Measurements from ENCODE around the gene ZC3HAV1.

GRCh38 chr7:139059905-139060304 is 49.6 kb downstream of the ZC3HAV1 start:
- TF ChIP-seq POLR2A (IDR thresholded peaks at IDR 0.05; ENCODE audit: extremely low read depth, insufficient read length) (no peak), MYC (IDR thresholded peaks at IDR 0.05; ENCODE audit: low read depth, low read length) (no peak)
- TF ChIP-seq, protein P1, sequence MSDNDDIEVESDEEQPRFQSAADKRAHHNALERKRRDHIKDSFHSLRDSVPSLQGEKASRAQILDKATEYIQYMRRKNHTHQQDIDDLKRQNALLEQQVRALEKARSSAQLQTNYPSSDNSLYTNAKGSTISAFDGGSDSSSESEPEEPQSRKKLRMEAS (IDR thresholded peaks at IDR 0.05; ENCODE audit: low read depth, low read length), result no peak
- TF ChIP-seq, protein P2, sequence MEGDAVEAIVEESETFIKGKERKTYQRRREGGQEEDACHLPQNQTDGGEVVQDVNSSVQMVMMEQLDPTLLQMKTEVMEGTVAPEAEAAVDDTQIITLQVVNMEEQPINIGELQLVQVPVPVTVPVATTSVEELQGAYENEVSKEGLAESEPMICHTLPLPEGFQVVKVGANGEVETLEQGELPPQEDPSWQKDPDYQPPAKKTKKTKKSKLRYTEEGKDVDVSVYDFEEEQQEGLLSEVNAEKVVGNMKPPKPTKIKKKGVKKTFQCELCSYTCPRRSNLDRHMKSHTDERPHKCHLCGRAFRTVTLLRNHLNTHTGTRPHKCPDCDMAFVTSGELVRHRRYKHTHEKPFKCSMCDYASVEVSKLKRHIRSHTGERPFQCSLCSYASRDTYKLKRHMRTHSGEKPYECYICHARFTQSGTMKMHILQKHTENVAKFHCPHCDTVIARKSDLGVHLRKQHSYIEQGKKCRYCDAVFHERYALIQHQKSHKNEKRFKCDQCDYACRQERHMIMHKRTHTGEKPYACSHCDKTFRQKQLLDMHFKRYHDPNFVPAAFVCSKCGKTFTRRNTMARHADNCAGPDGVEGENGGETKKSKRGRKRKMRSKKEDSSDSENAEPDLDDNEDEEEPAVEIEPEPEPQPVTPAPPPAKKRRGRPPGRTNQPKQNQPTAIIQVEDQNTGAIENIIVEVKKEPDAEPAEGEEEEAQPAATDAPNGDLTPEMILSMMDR (IDR thresholded peaks at IDR 0.05; ENCODE audit: low read depth, low read length), result no peak

All from NB4 (cell line).